ENCODE data around the gene IRX4. TPM values are rescaled to one million over a fixed set of nuclear protein-coding genes. Genes with fewer than 3 reads are reported as not detected.

The IRX4 gene
- total RNA-seq, 4 donors from 2014 or later = not detected

- no peak for DNase-seq (ENCODE audit: low spot score in 2 of 2)
Observed at GRCh38 chr5:1901983-1902382, 19.3 kb upstream of the IRX4 start.

GRCh38 chr5:1901061-1901460, 18.3 kb upstream of the IRX4 start:
- 69 to 74% methylated on average over 5 of the region's 5 CpGs for WGBS, 2 donors
- Histone ChIP-seq H3K27me3 (no peaks in the 10 kb centered on the region), H3K4me1 (no peaks in the 10 kb centered on the region), H3K9me3 (peaks cover 0 to 19% (median 0%) of the 10 kb centered on the region in 4 donors), H3K27ac (no peak overlapping the region), H3K36me3 (no peaks in the 10 kb centered on the region), H3K4me3 (no peak overlapping the region)
- TF ChIP-seq POLR2A (IDR thresholded peaks at IDR 0.05) (no peak), EP300 (IDR thresholded peaks at IDR 0.05) (no peak)
- TF ChIP-seq, protein P1, sequence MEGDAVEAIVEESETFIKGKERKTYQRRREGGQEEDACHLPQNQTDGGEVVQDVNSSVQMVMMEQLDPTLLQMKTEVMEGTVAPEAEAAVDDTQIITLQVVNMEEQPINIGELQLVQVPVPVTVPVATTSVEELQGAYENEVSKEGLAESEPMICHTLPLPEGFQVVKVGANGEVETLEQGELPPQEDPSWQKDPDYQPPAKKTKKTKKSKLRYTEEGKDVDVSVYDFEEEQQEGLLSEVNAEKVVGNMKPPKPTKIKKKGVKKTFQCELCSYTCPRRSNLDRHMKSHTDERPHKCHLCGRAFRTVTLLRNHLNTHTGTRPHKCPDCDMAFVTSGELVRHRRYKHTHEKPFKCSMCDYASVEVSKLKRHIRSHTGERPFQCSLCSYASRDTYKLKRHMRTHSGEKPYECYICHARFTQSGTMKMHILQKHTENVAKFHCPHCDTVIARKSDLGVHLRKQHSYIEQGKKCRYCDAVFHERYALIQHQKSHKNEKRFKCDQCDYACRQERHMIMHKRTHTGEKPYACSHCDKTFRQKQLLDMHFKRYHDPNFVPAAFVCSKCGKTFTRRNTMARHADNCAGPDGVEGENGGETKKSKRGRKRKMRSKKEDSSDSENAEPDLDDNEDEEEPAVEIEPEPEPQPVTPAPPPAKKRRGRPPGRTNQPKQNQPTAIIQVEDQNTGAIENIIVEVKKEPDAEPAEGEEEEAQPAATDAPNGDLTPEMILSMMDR (IDR thresholded peaks at IDR 0.05) = no peak
- no peak for DNase-seq (ENCODE audit: low spot score in 2 of 2)

More at GRCh38 chr5:1901983-1902382, 19.3 kb upstream of the IRX4 start:
- Histone ChIP-seq H3K4me3 (no peak overlapping the region), H3K27ac (no peak overlapping the region), H3K36me3 (no peaks in the 10 kb centered on the region), H3K27me3 (no peaks in the 10 kb centered on the region), H3K4me1 (no peaks in the 10 kb centered on the region), H3K9me3 (peaks cover 0 to 19% (median 0%) of the 10 kb centered on the region in 4 donors)
- TF ChIP-seq, protein P1 (IDR thresholded peaks at IDR 0.05) = no peak
- no peak for TF ChIP-seq EP300 (IDR thresholded peaks at IDR 0.05)
- TF ChIP-seq POLR2A (IDR thresholded peaks at IDR 0.05) = no peak
- 67 to 79% methylated on average over 5 of the region's 5 CpGs for WGBS, 2 donors

DNA sequence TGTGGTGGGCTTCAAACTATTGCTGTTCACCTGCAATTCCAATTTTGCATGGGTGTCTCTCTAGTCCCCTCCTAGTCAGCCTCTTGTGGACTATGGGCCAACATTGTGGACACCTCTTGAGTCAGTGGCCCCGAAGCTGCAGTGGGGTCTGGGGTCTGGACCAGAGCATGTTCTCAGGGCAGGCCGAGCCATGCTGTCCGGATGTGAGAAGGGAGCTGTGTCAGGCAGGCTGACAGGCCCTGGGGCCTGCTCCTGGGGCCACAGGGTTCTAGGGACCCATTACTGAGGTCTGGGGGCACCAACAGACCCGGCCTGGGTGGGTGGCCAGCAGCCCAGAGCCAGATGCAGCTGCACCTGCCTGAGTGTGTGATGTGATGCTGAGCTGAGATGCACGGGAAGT, 16.5 kb upstream of the IRX4 start:
- DNase-seq (ENCODE audit: low spot score in 2 of 2) = no peak
- TF ChIP-seq POLR2A (IDR thresholded peaks at IDR 0.05) (no peak), EP300 (IDR thresholded peaks at IDR 0.05) (no peak)
- TF ChIP-seq, protein P1 (IDR thresholded peaks at IDR 0.05) = no peak
- no peak overlapping the region for H3K4me3 ChIP-seq
- no peaks in the 10 kb centered on the region for H3K36me3 ChIP-seq
- H3K27me3 ChIP-seq = no peaks in the 10 kb centered on the region
- H3K4me1 ChIP-seq = no peaks in the 10 kb centered on the region
- H3K9me3 ChIP-seq = peaks cover 0 to 3% (median 0%) of the 10 kb centered on the region in 4 donors
- no peak overlapping the region for H3K27ac ChIP-seq
- 72 to 88% methylated on average over 4 to 5 of the region's 5 CpGs for WGBS, 2 donors

- Histone ChIP-seq H3K9me3 (no peaks in the 10 kb centered on the region), H3K27ac (no peak overlapping the region), H3K36me3 (no peaks in the 10 kb centered on the region), H3K4me1 (no peaks in the 10 kb centered on the region), H3K4me3 (no peak overlapping the region), H3K27me3 (no peaks in the 10 kb centered on the region)
- TF ChIP-seq, protein P1 (IDR thresholded peaks at IDR 0.05) = no peak
- TF ChIP-seq EP300 (IDR thresholded peaks at IDR 0.05) = no peak
- TF ChIP-seq POLR2A (IDR thresholded peaks at IDR 0.05) = no peak
- DNase-seq (ENCODE audit: low spot score in 2 of 2) = no peak
- 85 to 90% methylated on average over 18 of the region's 18 CpGs for WGBS, 2 donors
Observed at GRCh38 chr5:1897816-1898450, 15.2 kb upstream of the IRX4 start.

- no peak for DNase-seq (ENCODE audit: low spot score in 2 of 2)
- no peak overlapping the region for H3K4me3 ChIP-seq
- WGBS, 2 donors = 79 to 86% methylated on average over 8 to 10 of the region's 11 CpGs
- TF ChIP-seq, protein P1 (IDR thresholded peaks at IDR 0.05) = no peak
- TF ChIP-seq POLR2A (IDR thresholded peaks at IDR 0.05) = no peak
- TF ChIP-seq EP300 (IDR thresholded peaks at IDR 0.05) = no peak
- no peak overlapping the region for H3K27ac ChIP-seq
- H3K27me3 ChIP-seq = no peaks in the 10 kb centered on the region
- no peaks in the 10 kb centered on the region for H3K9me3 ChIP-seq
- H3K36me3 ChIP-seq = no peaks in the 10 kb centered on the region
- H3K4me1 ChIP-seq = no peaks in the 10 kb centered on the region
Observed at GRCh38 chr5:1897386-1897785, 14.7 kb upstream of the IRX4 start.

Measured in tibial nerve (tissue), 4 donors.